PC-3 (cell line): ENCODE measurements around the gene CNTNAP3. TPM values are rescaled to one million over a fixed set of nuclear protein-coding genes. Genes with fewer than 3 reads are reported as not detected.
"Not testable (repeated sequence)": the region's sequence is repeated elsewhere in the genome, so short reads cannot be mapped to it uniquely, and the experiment has no call there.

ENCODE experiments used
- ATAC-seq: fragments of 200-7000 bp; cut with Tn5 transposase; 2 replicates; pipeline ENCODE4 v1.9.1; 2020; ENCODE audit warnings: mild to moderate bottlenecking, moderate library complexity
- BruUV-seq: library from RNA; stranded (reverse); fragments of 400-500 nt; replicated peaks from 2 replicates; lab custom pipeline; 2021; lab: Mats Ljungman, UMichigan
- CTCF ChIA-PET: fragments of 300-600 bp; sonication (Branson Sonifier 250); formaldehyde crosslinking; loops from one replicate; lab custom pipeline; 2022; ENCODE audit warnings: antibody characterized with exemption; lab: Charles Lee
- POLR2A ChIA-PET: fragments of 300-600 bp; sonication (Branson Sonifier 250); formaldehyde crosslinking; loops from one replicate; lab custom pipeline; 2022; ENCODE audit warnings: antibody characterized with exemption; ENCODE audit not compliant: unreplicated experiment; lab: Charles Lee
- DNase-seq: peaks from one replicate; pipeline ENCODE4 v3.0.0-alpha.2; 2015
- H2AFZ ChIP-seq: fragments of 300-600 bp; sonication (generic); 2 replicates; pipeline ENCODE4 v1.6.0; 2016; ENCODE audit warnings: antibody characterized with exemption, low read length
- H3F3A ChIP-seq: fragments of 300-600 bp; sonication (generic); one replicate; pipeline ENCODE4 v1.6.0; 2017; ENCODE audit warnings: antibody characterized with exemption, low read length, control low read depth, mild to moderate bottlenecking; ENCODE audit not compliant: unreplicated experiment
- H3K27ac ChIP-seq: fragments of 300-600 bp; sonication (generic); 2 replicates; pipeline ENCODE4 v1.5.1; 2016; ENCODE audit warnings: mild to moderate bottlenecking, low read length
- H3K27me3 ChIP-seq: fragments of 300-600 bp; sonication (generic); 2 replicates; pipeline ENCODE4 v1.6.1; 2016; ENCODE audit warnings: low read length, mixed read lengths
- H3K36me3 ChIP-seq: fragments of 300-600 bp; sonication (generic); 2 replicates; pipeline ENCODE4 v1.6.1; 2016; ENCODE audit warnings: low read depth, mixed run types, low read length, mixed read lengths
- H3K4me1 ChIP-seq: fragments of 300-600 bp; sonication (generic); 2 replicates; pipeline ENCODE4 v1.5.1; 2016; ENCODE audit warnings: low read length; ENCODE audit not compliant: insufficient read depth
- H3K4me2 ChIP-seq: fragments of 300-600 bp; sonication (generic); 2 replicates; pipeline ENCODE4 v1.6.0; 2016; ENCODE audit warnings: low read length
- H3K4me3 ChIP-seq: fragments of 300-600 bp; sonication (generic); 2 replicates; pipeline ENCODE4 v1.5.1; 2016; ENCODE audit warnings: mild to moderate bottlenecking, low read length, mixed read lengths
- H3K79me2 ChIP-seq: fragments of 300-600 bp; sonication (generic); 2 replicates; pipeline ENCODE4 v1.6.1; 2017; ENCODE audit warnings: low read length, mixed read lengths
- H3K9ac ChIP-seq: fragments of 300-600 bp; sonication (generic); 2 replicates; pipeline ENCODE4 v1.6.0; 2016; ENCODE audit warnings: mild to moderate bottlenecking, low read length
- H3K9me2 ChIP-seq: fragments of 300-600 bp; sonication (generic); replicated peaks from 2 replicates; pipeline ENCODE4 v1.6.1; 2016; ENCODE audit warnings: mixed run types, low read length, mixed read lengths
- H3K9me3 ChIP-seq: fragments of 300-600 bp; sonication (generic); 2 replicates; pipeline ENCODE4 v1.6.1; 2016; ENCODE audit warnings: low read length, mixed read lengths
- H4K20me1 ChIP-seq: fragments of 300-600 bp; sonication (generic); 2 replicates; pipeline ENCODE4 v1.6.1; 2016; ENCODE audit warnings: low read length, mixed read lengths
- intact Hi-C: fragments of 100-400 bp; cut with micrococcal nuclease; formaldehyde crosslinking; loops from 2 replicates; pipeline ENCODE4 v1.9.0; 2023
- total RNA-seq: library from RNA; depleted of rRNA; stranded (reverse); fragments of >200 nt; gene quantifications from 2 replicates; pipeline ENCODE4 v1.2.3, GENCODE V29; 2014

CNTNAP3 gene
- total RNA-seq, 1 experiment from 2014 or later: 26.3 TPM

DNA sequence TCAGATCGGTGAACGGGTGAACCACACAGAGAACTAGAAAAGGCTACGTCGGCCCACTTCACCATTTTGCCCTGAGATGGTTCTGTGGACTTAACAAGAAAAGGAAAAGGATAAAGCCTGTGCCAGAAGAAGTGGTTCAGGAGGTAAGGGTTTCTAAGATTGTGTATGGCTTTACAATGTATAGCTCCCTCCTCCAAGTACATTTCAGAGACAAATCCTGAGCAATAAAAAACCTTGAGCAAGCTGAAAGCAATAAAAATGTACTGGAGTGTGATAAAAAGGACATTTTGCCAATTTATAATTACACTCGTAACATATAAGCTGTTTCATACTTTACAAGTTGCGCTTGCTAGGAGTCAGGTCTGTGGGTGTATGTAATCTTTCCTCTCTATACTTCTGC, 81.3 kb downstream of the CNTNAP3 start:
- intact Hi-C loops, POLR2A ChIA-PET, H3F3A ChIP-seq, H2AFZ ChIP-seq, CTCF ChIA-PET, H3K4me3 ChIP-seq, H3K27ac ChIP-seq, DNase-seq, H3K9me2 ChIP-seq, H3K9me3 ChIP-seq, BruUV-seq, H3K4me1 ChIP-seq, H3K4me2 ChIP-seq, ATAC-seq, H3K36me3 ChIP-seq, H3K79me2 ChIP-seq, H4K20me1 ChIP-seq, H3K27me3 ChIP-seq, H3K9ac ChIP-seq: not testable (repeated sequence)

DNA sequence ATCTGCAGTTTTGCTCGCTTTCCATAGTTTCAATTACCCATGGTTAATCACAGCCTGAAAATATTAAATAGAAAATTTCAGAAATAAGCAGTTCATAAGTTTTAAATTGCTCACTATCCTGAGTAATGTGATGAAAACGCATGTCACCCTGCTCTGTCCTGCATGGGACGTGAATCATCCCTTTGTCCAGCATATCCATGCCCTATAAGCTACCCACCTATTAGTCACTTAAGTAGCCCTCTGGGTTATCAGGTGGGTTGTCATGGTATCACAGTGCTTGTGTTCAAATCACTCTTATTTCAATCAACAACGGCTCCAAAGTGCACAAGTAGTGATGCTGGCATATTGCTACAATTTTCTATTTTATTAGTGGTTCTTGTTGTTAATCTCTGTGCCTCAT, 82.1 kb downstream of the CNTNAP3 start:
- H3F3A ChIP-seq, POLR2A ChIA-PET, CTCF ChIA-PET, H3K4me1 ChIP-seq, intact Hi-C loops, H3K9me2 ChIP-seq, H3K4me3 ChIP-seq, BruUV-seq, H2AFZ ChIP-seq, H3K9ac ChIP-seq, H3K4me2 ChIP-seq, H3K27me3 ChIP-seq, H3K36me3 ChIP-seq, DNase-seq, H4K20me1 ChIP-seq, H3K9me3 ChIP-seq, H3K79me2 ChIP-seq, H3K27ac ChIP-seq: not testable (repeated sequence)
- ATAC-seq: peak; percentile 71

GRCh38 chr9:39200412-39200811, 87.6 kb downstream of the CNTNAP3 start:
- H3F3A ChIP-seq, DNase-seq, H3K27me3 ChIP-seq, H3K9me3 ChIP-seq, H3K79me2 ChIP-seq, CTCF ChIA-PET, H2AFZ ChIP-seq, H3K27ac ChIP-seq, intact Hi-C loops, H3K36me3 ChIP-seq, H3K4me1 ChIP-seq, ATAC-seq, H3K9me2 ChIP-seq, H3K4me2 ChIP-seq, BruUV-seq, POLR2A ChIA-PET, H3K4me3 ChIP-seq, H3K9ac ChIP-seq, H4K20me1 ChIP-seq: not testable (repeated sequence)

DNA sequence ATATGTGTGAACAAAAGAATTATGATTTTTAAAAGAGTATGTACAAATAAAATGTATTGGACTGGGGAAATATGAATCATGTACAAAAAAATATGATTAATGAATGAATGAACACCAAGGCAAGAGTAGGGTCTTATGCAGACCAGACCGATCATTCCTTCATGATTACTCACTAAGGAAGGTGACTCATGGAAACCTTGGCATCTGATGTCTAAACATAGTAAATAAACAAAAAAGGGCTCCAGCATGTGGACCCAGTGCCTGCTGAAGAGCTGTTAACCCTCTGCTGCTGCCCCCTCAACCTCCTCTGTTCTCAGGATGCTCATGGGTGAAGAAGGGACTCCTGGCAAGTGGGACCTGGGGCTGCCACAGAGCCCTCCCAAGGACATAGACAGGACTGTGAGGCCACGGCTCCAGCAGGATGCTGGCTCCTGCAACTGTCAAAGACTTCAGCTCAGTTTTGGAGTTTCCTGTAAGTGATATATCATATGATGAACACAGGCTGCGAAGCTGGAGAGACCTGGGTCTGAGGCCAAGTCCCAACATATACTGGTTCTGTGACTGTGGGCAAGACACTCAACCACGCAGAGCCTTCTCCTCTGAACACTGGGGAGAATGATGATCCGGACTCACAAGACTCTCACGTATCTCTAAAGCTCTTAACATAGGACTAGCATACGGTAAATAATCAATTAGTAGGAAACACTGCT, 89.8 kb downstream of the CNTNAP3 start:
- H3K79me2 ChIP-seq, H3K9me2 ChIP-seq, DNase-seq, H3F3A ChIP-seq, H3K27me3 ChIP-seq, POLR2A ChIA-PET, H2AFZ ChIP-seq, H4K20me1 ChIP-seq, H3K4me3 ChIP-seq, intact Hi-C loops, H3K9ac ChIP-seq, H3K36me3 ChIP-seq, CTCF ChIA-PET, BruUV-seq, H3K27ac ChIP-seq, H3K9me3 ChIP-seq, H3K4me1 ChIP-seq, H3K4me2 ChIP-seq: not testable (repeated sequence)
- peak; percentile 71 for ATAC-seq

GRCh38 chr9:39171370-39171769, 116.6 kb downstream of the CNTNAP3 start:
- H3K9me3 ChIP-seq, H4K20me1 ChIP-seq, intact Hi-C loops, POLR2A ChIA-PET, H3K9ac ChIP-seq, ATAC-seq, H3K4me2 ChIP-seq, H3K9me2 ChIP-seq, CTCF ChIA-PET, H3K36me3 ChIP-seq, BruUV-seq, H2AFZ ChIP-seq, H3K79me2 ChIP-seq, H3F3A ChIP-seq, H3K4me1 ChIP-seq, DNase-seq, H3K4me3 ChIP-seq, H3K27ac ChIP-seq, H3K27me3 ChIP-seq: not testable (repeated sequence)

GRCh38 chr9:39157714-39158113, 130.3 kb downstream of the CNTNAP3 start:
- ATAC-seq, H3K27me3 ChIP-seq, H4K20me1 ChIP-seq, H3K9me2 ChIP-seq, H3F3A ChIP-seq, H3K27ac ChIP-seq, H3K9ac ChIP-seq, DNase-seq, H3K36me3 ChIP-seq, POLR2A ChIA-PET, H3K9me3 ChIP-seq, H2AFZ ChIP-seq, H3K4me1 ChIP-seq, BruUV-seq, H3K79me2 ChIP-seq, H3K4me3 ChIP-seq, H3K4me2 ChIP-seq, CTCF ChIA-PET, intact Hi-C loops: not testable (repeated sequence)
